ENCODE data around the gene KIRREL2. TPM values are rescaled to one million over a fixed set of nuclear protein-coding genes. Genes with fewer than 3 reads are reported as not detected.

Gene KIRREL2
- total RNA-seq, 1 donor from 2014 or later: 3.5 TPM

DNA sequence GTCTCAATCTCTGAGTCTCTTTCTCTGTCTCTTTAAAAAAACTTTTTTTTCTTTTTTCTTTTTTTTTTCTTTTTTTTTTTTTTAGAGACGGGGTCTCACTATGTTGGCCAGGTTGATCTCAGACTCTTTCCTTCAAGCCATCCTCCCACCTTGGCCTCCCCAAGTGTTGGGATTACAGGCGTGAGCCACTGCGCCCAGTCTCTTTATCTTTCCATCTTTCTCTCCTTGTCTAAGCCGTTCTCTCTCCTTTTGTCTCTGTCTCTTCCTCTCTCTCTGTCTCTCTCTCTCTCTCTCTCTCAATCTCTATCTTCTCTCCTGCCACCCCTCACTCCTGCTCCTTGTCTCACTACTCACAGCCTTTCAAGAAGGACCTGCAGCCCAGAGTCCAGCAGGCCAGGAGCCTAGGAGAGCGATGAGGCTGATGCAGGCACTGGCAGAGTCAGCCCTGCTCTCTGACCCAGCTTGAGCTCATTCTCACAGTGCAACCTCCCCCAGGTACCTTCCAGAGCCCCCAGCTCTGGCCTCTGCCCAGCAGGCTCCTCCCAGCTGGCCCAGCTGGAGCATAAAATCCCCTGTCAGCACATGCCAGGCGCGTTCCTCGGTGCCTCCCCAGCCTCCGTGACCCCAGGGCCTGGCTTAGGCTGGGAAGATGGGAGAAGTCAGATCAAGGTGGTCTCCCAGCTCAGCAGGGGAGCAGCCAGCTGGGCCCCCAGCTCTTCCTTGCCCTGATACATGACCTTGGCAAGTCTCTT is 4.5 kb upstream of the KIRREL2 start, which contains the start of gene NPHS1:
NPHS1 (minus strand) TSS at position 476 of the 752 bp plus-strand sequence. CDS start 667 bp downstream, outside the sequence.
- Mint-ChIP-seq H3K4me3 (no peak within 1 kb of the TSS), H3K27ac (no peak within 1 kb of the TSS), H3K9me3 (no peaks in the 10 kb centered on the region), H3K27me3 (peaks cover 74% of the 10 kb centered on the region), H3K4me1 (ENCODE audit: unreplicated experiment) (peaks cover 12% of the 10 kb centered on the region), H3K36me3 (no peaks in the 10 kb centered on the region)
- TF ChIP-seq, protein P1, sequence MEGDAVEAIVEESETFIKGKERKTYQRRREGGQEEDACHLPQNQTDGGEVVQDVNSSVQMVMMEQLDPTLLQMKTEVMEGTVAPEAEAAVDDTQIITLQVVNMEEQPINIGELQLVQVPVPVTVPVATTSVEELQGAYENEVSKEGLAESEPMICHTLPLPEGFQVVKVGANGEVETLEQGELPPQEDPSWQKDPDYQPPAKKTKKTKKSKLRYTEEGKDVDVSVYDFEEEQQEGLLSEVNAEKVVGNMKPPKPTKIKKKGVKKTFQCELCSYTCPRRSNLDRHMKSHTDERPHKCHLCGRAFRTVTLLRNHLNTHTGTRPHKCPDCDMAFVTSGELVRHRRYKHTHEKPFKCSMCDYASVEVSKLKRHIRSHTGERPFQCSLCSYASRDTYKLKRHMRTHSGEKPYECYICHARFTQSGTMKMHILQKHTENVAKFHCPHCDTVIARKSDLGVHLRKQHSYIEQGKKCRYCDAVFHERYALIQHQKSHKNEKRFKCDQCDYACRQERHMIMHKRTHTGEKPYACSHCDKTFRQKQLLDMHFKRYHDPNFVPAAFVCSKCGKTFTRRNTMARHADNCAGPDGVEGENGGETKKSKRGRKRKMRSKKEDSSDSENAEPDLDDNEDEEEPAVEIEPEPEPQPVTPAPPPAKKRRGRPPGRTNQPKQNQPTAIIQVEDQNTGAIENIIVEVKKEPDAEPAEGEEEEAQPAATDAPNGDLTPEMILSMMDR (conservative IDR thresholded peaks at IDR 0.05): no peak
- no peak for DNase-seq (ENCODE audit: extremely low spot score, unreplicated experiment)

DNA sequence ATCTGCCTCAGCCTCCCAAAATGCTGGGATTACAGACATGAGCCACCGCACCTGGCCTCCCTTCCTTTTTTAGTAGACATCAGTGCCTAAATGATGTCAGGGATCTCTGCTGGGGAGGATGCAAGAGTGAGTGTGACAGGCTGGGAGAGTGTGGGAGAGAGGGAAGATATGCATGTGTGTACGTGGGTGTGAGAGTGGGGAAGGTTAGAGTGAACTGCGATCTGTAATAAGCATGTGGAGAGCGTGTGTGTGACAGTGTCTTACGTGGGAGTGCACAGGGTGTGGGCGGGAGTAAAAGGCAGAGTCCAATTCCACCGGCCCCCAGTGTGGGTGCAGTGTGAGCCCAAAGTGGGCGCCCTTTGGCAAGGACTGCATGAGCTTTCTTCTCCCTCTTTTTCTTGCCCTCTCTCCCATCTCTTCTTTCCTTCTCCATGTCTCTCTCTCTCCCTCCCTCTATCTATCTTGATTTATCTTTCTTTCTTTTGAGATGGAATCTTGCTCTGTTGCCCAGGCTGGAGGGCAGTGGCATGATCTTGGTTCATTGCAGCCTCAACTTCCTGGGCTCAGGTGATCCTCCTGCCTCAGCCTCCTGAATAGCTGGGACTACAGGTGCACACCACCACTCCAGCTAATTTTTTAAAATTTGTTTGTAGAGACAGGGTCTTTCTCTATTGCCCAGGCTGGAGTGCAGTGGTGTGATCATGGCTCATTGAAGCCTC is 3.5 kb upstream of the KIRREL2 start:
- no peak for DNase-seq (ENCODE audit: extremely low spot score, unreplicated experiment)
- TF ChIP-seq, protein P1 (conservative IDR thresholded peaks at IDR 0.05): no peak
- H3K27ac Mint-ChIP-seq: no peak overlapping the region
- peaks cover 75% of the 10 kb centered on the region for H3K27me3 Mint-ChIP-seq
- H3K4me1 Mint-ChIP-seq (ENCODE audit: unreplicated experiment): peaks cover 12% of the 10 kb centered on the region
- no peaks in the 10 kb centered on the region for H3K36me3 Mint-ChIP-seq
- H3K4me3 Mint-ChIP-seq: no peak overlapping the region
- H3K9me3 Mint-ChIP-seq: no peaks in the 10 kb centered on the region

DNA sequence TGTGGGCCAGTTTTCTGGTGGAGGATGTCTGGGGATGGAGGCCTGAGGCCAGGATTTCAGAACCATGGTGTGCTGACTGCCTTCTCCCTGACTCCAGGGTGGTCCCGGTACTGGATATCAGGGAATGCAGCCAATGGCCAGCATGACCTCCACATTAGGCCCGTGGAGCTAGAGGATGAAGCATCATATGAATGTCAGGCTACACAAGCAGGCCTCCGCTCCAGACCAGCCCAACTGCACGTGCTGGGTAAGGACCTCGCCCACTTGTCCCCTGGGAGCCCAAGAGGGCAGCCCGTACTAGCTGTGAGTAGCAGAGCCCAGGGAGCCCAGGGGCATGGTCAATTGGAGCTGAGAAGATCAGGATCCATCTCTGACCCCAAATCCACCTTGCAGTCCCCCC is 1.6 kb downstream of the KIRREL2 start:
- TF ChIP-seq, protein P1 (conservative IDR thresholded peaks at IDR 0.05): no peak

GRCh38 chr19:35859414-35859813 is 2.7 kb downstream of the KIRREL2 start:
- peaks cover 18% of the 10 kb centered on the region for H3K4me1 Mint-ChIP-seq (ENCODE audit: unreplicated experiment)
- no peak overlapping the region for H3K27ac Mint-ChIP-seq
- no peaks in the 10 kb centered on the region for H3K36me3 Mint-ChIP-seq
- TF ChIP-seq, protein P1 (conservative IDR thresholded peaks at IDR 0.05): no peak
- DNase-seq (ENCODE audit: extremely low spot score, unreplicated experiment): no peak
- H3K27me3 Mint-ChIP-seq: peaks cover 72% of the 10 kb centered on the region
- H3K9me3 Mint-ChIP-seq: no peaks in the 10 kb centered on the region
- no peak overlapping the region for H3K4me3 Mint-ChIP-seq

More for the DNA sequence above, 1.6 kb downstream of the KIRREL2 start:
- no peaks in the 10 kb centered on the region for H3K36me3 Mint-ChIP-seq
- peak overlapping the region; percentile 35 for H3K4me3 Mint-ChIP-seq
- H3K4me1 Mint-ChIP-seq (ENCODE audit: unreplicated experiment): peaks cover 19% of the 10 kb centered on the region
- no peak overlapping the region for H3K27ac Mint-ChIP-seq
- peaks cover 76% of the 10 kb centered on the region for H3K27me3 Mint-ChIP-seq
- no peaks in the 10 kb centered on the region for H3K9me3 Mint-ChIP-seq
- DNase-seq (ENCODE audit: extremely low spot score, unreplicated experiment): no peak

DNA sequence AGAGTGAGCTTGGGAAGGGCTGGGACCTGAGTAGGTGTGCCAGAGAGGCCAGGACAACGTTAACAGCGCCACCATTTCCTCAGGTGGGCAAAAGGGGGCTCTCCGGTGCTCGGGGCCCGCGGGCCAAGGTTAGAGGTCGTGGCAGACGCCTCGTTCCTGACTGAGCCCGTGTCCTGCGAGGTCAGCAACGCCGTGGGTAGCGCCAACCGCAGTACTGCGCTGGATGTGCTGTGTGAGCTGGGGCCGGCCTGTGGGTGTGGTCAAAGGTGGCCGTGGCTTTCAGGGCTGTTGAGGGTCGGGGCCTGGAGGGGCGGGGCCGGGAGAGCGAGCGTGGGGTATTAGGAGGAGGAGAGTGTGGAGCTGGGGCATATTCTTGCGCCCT is 3.7 kb downstream of the KIRREL2 start:
- DNase-seq (ENCODE audit: extremely low spot score, unreplicated experiment): no peak
- Mint-ChIP-seq H3K4me3 (peak overlapping the region; percentile 81), H3K9me3 (no peaks in the 10 kb centered on the region), H3K4me1 (ENCODE audit: unreplicated experiment) (peaks cover 10% of the 10 kb centered on the region), H3K27me3 (peaks cover 62% of the 10 kb centered on the region), H3K27ac (no peak overlapping the region), H3K36me3 (no peaks in the 10 kb centered on the region)
- TF ChIP-seq, protein P1 (conservative IDR thresholded peaks at IDR 0.05): no peak

All from type B pancreatic cell (in vitro differentiated cells).